ENCODE data around the gene NPL. TPM values are rescaled to one million over a fixed set of nuclear protein-coding genes. Genes with fewer than 3 reads are reported as not detected.

NPL gene
- total and polyA plus RNA-seq, 2 donors (not counting 1 experiment from before 2014, with no cell fraction given): 1.4 to 2.6 TPM

DNA sequence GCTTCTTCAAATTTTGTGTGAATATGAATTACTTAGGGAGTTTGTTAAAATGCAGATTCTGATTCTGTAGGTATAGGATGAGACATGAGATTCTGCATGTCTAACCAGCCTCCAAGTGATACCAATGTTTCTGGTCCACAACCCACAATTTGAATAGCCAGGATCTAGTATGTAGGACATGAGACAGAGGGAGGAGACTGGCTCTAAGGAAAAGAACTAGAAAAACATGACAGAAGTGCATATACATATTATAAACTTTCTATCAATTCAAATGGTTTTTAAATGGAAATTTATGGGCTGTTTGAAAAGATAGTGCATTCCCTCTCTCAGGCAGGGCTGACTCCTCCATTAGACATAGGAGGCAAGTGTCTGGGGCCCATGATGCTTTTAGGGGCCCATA is 33.9 kb upstream of the NPL start:
- H3K36me3 ChIP-seq (ENCODE audit: control insufficient read depth, insufficient read depth, low read length): no peaks in the 10 kb centered on the region
- no peaks in the 10 kb centered on the region for H3K79me2 ChIP-seq (ENCODE audit: control insufficient read depth, insufficient read depth, low read length)
- H3K4me1 ChIP-seq (ENCODE audit: control insufficient read depth, extremely low read depth, insufficient read depth, low read length): no peaks in the 10 kb centered on the region
- no peaks in the 10 kb centered on the region for H3K27me3 ChIP-seq (ENCODE audit: control insufficient read depth, insufficient read depth, low read length)
- no peaks in the 10 kb centered on the region for H3K9me3 ChIP-seq (ENCODE audit: control insufficient read depth, insufficient read depth, low read depth, low read length)
- H3K4me2 ChIP-seq (ENCODE audit: extremely low read depth, insufficient read depth, low read length): no peak overlapping the region
- TF ChIP-seq, protein P1, sequence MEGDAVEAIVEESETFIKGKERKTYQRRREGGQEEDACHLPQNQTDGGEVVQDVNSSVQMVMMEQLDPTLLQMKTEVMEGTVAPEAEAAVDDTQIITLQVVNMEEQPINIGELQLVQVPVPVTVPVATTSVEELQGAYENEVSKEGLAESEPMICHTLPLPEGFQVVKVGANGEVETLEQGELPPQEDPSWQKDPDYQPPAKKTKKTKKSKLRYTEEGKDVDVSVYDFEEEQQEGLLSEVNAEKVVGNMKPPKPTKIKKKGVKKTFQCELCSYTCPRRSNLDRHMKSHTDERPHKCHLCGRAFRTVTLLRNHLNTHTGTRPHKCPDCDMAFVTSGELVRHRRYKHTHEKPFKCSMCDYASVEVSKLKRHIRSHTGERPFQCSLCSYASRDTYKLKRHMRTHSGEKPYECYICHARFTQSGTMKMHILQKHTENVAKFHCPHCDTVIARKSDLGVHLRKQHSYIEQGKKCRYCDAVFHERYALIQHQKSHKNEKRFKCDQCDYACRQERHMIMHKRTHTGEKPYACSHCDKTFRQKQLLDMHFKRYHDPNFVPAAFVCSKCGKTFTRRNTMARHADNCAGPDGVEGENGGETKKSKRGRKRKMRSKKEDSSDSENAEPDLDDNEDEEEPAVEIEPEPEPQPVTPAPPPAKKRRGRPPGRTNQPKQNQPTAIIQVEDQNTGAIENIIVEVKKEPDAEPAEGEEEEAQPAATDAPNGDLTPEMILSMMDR (conservative IDR thresholded peaks at IDR 0.05 in 1 of 2, IDR thresholded peaks at IDR 0.05 in 1 of 2; ENCODE audit: low read depth in 1 of 2, low read length in 2 of 2): no peak
- TF ChIP-seq EZH2 (IDR thresholded peaks at IDR 0.05; ENCODE audit: low read length, missing control alignments): no peak
- H2AFZ ChIP-seq (ENCODE audit: low read length): no peak overlapping the region
- H3K9ac ChIP-seq (ENCODE audit: insufficient read depth, low read length): no peak overlapping the region
- H4K20me1 ChIP-seq (ENCODE audit: control insufficient read depth, extremely low read depth, insufficient read depth, low read length): no peaks in the 10 kb centered on the region
- no peak for DNase-seq (ENCODE audit: low read depth in 2 of 2)
- H3K4me3 ChIP-seq (replicated peaks in 1 of 4; ENCODE audit: control extremely low read depth in 1 of 4, insufficient read depth in 1 of 4, low read depth in 3 of 4, low read length in 4 of 4): no peak overlapping the region
- H3K27ac ChIP-seq (ENCODE audit: insufficient read depth, low read length): no peak overlapping the region

DNA sequence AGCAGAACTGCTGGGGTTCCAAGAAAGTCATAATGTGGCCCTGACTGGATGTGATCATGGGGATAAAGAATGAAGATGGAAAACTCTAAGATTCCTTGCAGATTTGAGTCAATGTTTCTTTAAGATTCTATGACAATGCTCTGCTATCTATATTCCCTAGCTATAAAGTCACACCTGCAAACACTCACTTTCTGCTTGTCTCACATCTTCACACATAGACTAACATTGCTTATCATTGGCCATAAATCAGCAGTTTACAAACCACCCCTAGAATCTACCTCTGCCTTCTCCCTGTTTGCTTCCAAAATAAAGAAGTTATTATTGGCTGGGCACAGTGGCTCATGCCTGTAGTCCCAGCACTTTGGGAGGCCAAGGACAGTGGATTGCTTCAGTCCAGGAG is 33.1 kb upstream of the NPL start:
- Histone ChIP-seq H2AFZ (ENCODE audit: low read length) (no peak overlapping the region), H3K9me3 (ENCODE audit: control insufficient read depth, insufficient read depth, low read depth, low read length) (no peaks in the 10 kb centered on the region), H3K27me3 (ENCODE audit: control insufficient read depth, insufficient read depth, low read length) (no peaks in the 10 kb centered on the region), H3K4me2 (ENCODE audit: extremely low read depth, insufficient read depth, low read length) (no peak overlapping the region), H3K4me3 (replicated peaks in 1 of 4; ENCODE audit: control extremely low read depth in 1 of 4, insufficient read depth in 1 of 4, low read depth in 3 of 4, low read length in 4 of 4) (no peak overlapping the region), H3K36me3 (ENCODE audit: control insufficient read depth, insufficient read depth, low read length) (no peaks in the 10 kb centered on the region), H3K4me1 (ENCODE audit: control insufficient read depth, extremely low read depth, insufficient read depth, low read length) (no peaks in the 10 kb centered on the region), H3K79me2 (ENCODE audit: control insufficient read depth, insufficient read depth, low read length) (no peaks in the 10 kb centered on the region), H3K9ac (ENCODE audit: insufficient read depth, low read length) (no peak overlapping the region), H4K20me1 (ENCODE audit: control insufficient read depth, extremely low read depth, insufficient read depth, low read length) (no peaks in the 10 kb centered on the region), H3K27ac (ENCODE audit: insufficient read depth, low read length) (no peak overlapping the region)
- DNase-seq (ENCODE audit: low read depth in 2 of 2): no peak
- no peak for TF ChIP-seq EZH2 (IDR thresholded peaks at IDR 0.05; ENCODE audit: low read length, missing control alignments)

DNA sequence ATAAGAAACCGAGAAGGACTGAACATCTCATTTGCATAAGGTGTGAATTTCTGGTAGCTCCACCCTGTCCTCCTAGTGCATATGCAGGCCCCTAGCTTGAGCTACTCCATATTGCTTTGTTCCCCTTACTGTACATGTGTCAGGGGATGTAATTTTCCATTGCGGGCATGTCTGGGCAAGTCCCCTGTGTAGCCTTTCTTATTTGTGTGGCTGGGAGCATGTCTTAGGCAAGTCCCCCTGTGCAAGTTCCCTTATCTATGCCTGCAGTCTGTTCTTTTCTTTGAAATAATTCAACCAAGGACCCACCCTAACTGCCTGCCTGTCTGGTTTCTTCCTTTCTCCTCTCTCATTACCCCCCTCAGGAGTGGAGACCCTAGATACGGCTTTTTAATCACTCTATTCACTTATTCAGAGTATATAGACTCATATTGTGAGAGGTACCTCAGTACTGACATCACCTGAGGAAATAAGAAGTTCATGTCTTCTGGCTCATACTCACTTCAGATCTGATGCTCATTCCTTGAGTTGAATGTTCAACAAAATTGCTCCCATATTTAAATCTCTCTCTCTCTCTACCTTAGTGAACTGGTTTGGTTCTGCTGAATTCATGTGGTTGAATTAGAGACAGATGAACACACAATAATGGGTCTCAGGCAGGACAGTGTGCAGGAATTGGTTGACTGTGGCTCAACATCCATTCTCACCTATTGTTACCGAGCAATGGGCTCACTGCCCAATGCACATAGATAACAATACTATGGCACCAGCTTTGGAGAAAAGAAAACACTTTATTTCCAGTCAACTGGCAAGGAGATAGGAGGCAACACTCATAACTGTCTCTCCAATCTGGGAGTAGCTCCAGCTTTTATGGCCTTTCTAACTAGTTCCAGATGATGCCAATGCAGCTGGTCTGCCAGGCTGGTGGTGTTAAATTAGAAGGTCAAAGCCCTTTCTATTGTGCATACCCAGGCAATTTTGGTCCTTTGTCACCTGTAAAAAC is 27.9 kb upstream of the NPL start:
- no peaks in the 10 kb centered on the region for H3K27me3 ChIP-seq (ENCODE audit: control insufficient read depth, insufficient read depth, low read length)
- no peaks in the 10 kb centered on the region for H3K9me3 ChIP-seq (ENCODE audit: control insufficient read depth, insufficient read depth, low read depth, low read length)
- no peak overlapping the region for H2AFZ ChIP-seq (ENCODE audit: low read length)
- H3K4me2 ChIP-seq (ENCODE audit: extremely low read depth, insufficient read depth, low read length): no peak overlapping the region
- H3K79me2 ChIP-seq (ENCODE audit: control insufficient read depth, insufficient read depth, low read length): no peaks in the 10 kb centered on the region
- no peak overlapping the region for H3K4me3 ChIP-seq (replicated peaks in 1 of 4; ENCODE audit: control extremely low read depth in 1 of 4, insufficient read depth in 1 of 4, low read depth in 3 of 4, low read length in 4 of 4)
- DNase-seq (ENCODE audit: low read depth in 2 of 2): peak in 1 of 2 donors; percentile 18
- no peaks in the 10 kb centered on the region for H3K36me3 ChIP-seq (ENCODE audit: control insufficient read depth, insufficient read depth, low read length)
- no peaks in the 10 kb centered on the region for H4K20me1 ChIP-seq (ENCODE audit: control insufficient read depth, extremely low read depth, insufficient read depth, low read length)
- H3K9ac ChIP-seq (ENCODE audit: insufficient read depth, low read length): no peak overlapping the region
- no peaks in the 10 kb centered on the region for H3K4me1 ChIP-seq (ENCODE audit: control insufficient read depth, extremely low read depth, insufficient read depth, low read length)
- no peak for TF ChIP-seq EZH2 (IDR thresholded peaks at IDR 0.05; ENCODE audit: low read length, missing control alignments)
- TF ChIP-seq, protein P1 (conservative IDR thresholded peaks at IDR 0.05 in 1 of 2, IDR thresholded peaks at IDR 0.05 in 1 of 2; ENCODE audit: low read depth in 1 of 2, low read length in 2 of 2): no peak
- no peak overlapping the region for H3K27ac ChIP-seq (ENCODE audit: insufficient read depth, low read length)
